Kidney (tissue), 14 donors: ENCODE data around the gene CDR2. TPM values are rescaled to one million over a fixed set of nuclear protein-coding genes. Genes with fewer than 3 reads are reported as not detected.
A peak's percentile ranks its signal among the peaks of the same experiment; 100 is the strongest.

ENCODE experiments used
- DNase-seq, 5 donors: peaks; one replicate each; pipeline ENCODE4 v3.0.0-alpha.2; 2013 to 2020
- FAIRE-seq: peaks from 2 replicates; lab custom pipeline; 2012; peaks lifted over from hg19 to GRCh38; lab: Jason Lieb, UNC
- H3K27ac ChIP-seq, 2 donors: one replicate each; pipeline ENCODE4 v1.7.0; 2013; ENCODE audit warnings: low read depth in 2 of 2, low read length in 2 of 2, inconsistent platforms in 1 of 2
- H3K27me3 ChIP-seq: one replicate; pipeline ENCODE4 v1.7.1; 2013; ENCODE audit warnings: low read length, inconsistent platforms; ENCODE audit not compliant: control insufficient read depth, insufficient read depth
- H3K36me3 ChIP-seq, 3 donors: one replicate each; pipeline versions ENCODE4 v1.7.0 to v1.7.1; 2013; ENCODE audit warnings: low read length in 3 of 3, control low read depth in 1 of 3, inconsistent platforms in 1 of 3; ENCODE audit not compliant: insufficient read depth in 3 of 3, control insufficient read depth in 2 of 3
- H3K4me1 ChIP-seq, 3 donors: one replicate each; pipeline versions ENCODE4 v1.7.0 to v1.7.1; 2013; ENCODE audit warnings: low read length in 3 of 3, inconsistent platforms in 1 of 3, low read depth in 1 of 3; ENCODE audit not compliant: control insufficient read depth in 2 of 3, insufficient read depth in 2 of 3
- H3K4me3 ChIP-seq, 3 donors: one replicate each; pipeline versions ENCODE4 v1.7.0 to v1.8.1; 2013; ENCODE audit warnings: low read length in 3 of 3, control low read depth in 1 of 3, inconsistent platforms in 1 of 3
- H3K9ac ChIP-seq, 3 donors: one replicate each; pipeline versions ENCODE4 v1.7.0 to v1.7.1; 2013; ENCODE audit warnings: low read length in 3 of 3, control low read depth in 1 of 3, inconsistent platforms in 1 of 3
- H3K9me3 ChIP-seq, 3 donors: one replicate each; pipeline versions ENCODE4 v1.7.0 to v1.7.1; 2013; ENCODE audit warnings: low read length in 3 of 3, control low read depth in 1 of 3, inconsistent platforms in 1 of 3; ENCODE audit not compliant: control insufficient read depth in 2 of 3, insufficient read depth in 1 of 3
- intact Hi-C: fragments of 100-400 bp; cut with DNase I; formaldehyde crosslinking; loops from one replicate; pipeline ENCODE4 v1.11.1; 2022
- polyA plus RNA-seq: library from polyadenylated mRNA; stranded (reverse); fragments of 350-450 nt; fragmentation: Illumina TruSeq; extraction: RNeasy Lipid Tissue Mini Kit (QIAGEN cat#74804); gene quantifications from one replicate; pipeline ENCODE4 v1.2.3, GENCODE V29; 2014; ENCODE audit warnings: low read depth, low replicate concordance; ENCODE audit not compliant: insufficient read depth
- total RNA-seq: library from RNA; stranded (reverse); fragmentation: NEBNext Ultra II Directional; extraction: Animal tissue kit (Norgen Biotek cat#: 25700); gene quantifications from one replicate; pipeline ENCODE4 v1.2.1, GENCODE V29; 2021
- TF ChIP-seq, protein P1 (sequence below): IDR thresholded peaks from 3 replicates; pipeline ENCODE4 v1.5.1; 2012; ENCODE audit warnings: mild to moderate bottlenecking, moderate library complexity, borderline replicate concordance; ENCODE audit not compliant: insufficient read depth; ENCODE audit errors: extremely low read depth
- donor health status: control.
- donor health status: control.
- donor health status: control.
- donor health status: control.
- donor health status: control.
- donor health status: DM: yes; HTN: yes; CAD: no.
- donor health status: Normal renal cell carcinoma (clear cell type).

Gene CDR2
- total and polyA plus RNA-seq, 2 donors from 2014 or later: 14.4 to 29.6 TPM

DNA sequence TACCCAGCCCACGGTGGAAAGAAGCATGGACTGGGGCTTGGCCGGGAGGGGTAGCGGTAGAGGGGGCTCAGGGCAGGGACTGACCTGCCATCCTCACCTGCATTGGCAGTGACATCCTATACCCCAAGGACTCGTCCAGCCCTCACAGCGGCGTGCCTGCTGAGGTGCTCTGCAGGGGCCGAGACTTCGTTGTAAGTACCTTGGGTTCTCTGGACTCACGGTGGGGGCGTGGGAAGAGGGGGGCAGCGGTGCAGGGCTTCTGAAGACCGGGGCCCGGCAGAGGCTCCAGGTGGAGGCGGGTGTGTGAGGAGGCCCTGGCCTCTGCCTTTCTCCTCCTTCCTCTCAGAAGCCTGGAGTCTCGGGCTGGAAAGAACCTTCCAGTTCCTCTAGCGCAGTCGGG is 51.7 kb downstream of the CDR2 start:
- no peaks in the 10 kb centered on the region for H3K9me3 ChIP-seq
- TF ChIP-seq, protein P1, sequence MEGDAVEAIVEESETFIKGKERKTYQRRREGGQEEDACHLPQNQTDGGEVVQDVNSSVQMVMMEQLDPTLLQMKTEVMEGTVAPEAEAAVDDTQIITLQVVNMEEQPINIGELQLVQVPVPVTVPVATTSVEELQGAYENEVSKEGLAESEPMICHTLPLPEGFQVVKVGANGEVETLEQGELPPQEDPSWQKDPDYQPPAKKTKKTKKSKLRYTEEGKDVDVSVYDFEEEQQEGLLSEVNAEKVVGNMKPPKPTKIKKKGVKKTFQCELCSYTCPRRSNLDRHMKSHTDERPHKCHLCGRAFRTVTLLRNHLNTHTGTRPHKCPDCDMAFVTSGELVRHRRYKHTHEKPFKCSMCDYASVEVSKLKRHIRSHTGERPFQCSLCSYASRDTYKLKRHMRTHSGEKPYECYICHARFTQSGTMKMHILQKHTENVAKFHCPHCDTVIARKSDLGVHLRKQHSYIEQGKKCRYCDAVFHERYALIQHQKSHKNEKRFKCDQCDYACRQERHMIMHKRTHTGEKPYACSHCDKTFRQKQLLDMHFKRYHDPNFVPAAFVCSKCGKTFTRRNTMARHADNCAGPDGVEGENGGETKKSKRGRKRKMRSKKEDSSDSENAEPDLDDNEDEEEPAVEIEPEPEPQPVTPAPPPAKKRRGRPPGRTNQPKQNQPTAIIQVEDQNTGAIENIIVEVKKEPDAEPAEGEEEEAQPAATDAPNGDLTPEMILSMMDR: no peak
- no peak overlapping the region for H3K4me3 ChIP-seq
- peaks cover 0 to 37% (median 8%) of the 10 kb centered on the region in 3 donors for H3K36me3 ChIP-seq
- DNase-seq (peak in 1 of 5 donors; percentile 17), FAIRE-seq (no peak)
- no peaks in the 10 kb centered on the region for H3K27me3 ChIP-seq
- peaks cover 0 to 4% (median 0%) of the 10 kb centered on the region in 3 donors for H3K4me1 ChIP-seq
- intact Hi-C loops: no loop called here
- no peak overlapping the region for H3K27ac ChIP-seq
- no peak overlapping the region for H3K9ac ChIP-seq

DNA sequence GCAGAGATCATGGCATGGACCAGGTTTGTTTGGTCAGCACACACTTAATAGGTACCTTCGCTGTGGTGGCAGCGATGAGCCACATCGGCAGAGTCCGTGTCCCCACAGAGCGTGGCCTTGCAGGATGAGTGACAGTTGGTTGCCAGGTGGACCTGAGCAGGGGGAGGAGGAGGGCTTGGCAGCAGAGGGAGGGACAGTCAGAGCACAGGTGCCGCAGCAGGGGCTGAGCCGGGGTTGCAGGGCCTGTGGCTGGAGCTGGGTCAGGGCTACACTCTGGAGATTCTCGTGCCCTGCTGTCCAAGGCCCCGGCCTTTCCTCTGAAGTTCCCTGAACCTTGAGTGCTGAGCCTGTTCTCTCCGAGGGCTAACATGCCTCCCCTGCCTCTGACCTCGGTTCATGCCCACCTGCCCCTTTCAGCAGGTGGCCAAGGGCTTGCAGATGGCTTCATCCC is 52.4 kb downstream of the CDR2 start:
- Histone ChIP-seq H3K27ac (no peak overlapping the region), H3K36me3 (peaks cover 0 to 37% (median 8%) of the 10 kb centered on the region in 3 donors)
- TF ChIP-seq, protein P1: no peak

DNA sequence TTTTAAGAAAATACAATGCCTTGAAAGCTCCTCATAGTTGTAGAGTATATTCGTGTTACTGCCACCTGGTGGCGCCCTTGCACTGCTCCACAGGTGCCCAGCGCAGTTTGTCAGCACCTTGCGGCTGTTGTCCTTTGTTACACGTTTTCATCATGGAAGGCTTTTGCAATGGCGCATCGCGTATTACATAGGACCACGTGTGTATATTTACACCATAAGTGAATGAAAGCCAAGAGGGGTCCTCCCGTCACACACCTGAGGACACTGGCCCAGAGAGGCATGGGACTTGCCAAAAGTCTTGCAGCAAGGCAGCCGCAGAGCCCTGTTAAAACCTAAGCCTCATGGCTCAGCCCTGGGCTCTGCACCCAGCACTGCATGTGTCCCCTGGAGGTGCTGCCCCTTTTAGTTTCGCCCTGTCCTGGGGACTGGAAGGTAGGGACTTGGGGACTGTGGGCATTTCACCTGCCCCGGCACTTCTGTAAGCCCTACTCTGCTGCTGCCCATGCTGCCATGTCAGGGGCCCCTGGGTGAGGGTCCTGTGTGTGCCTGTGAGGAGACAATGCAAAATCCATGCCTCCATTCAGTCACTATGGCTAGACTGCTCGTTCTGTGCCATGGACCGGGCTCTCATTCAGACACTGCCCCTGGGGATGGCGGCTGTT is 52.9 kb downstream of the CDR2 start:
- Histone ChIP-seq H3K27me3 (no peaks in the 10 kb centered on the region), H3K9ac (no peak overlapping the region), H3K27ac (no peak overlapping the region), H3K9me3 (no peaks in the 10 kb centered on the region), H3K4me1 (peaks cover 0 to 4% (median 0%) of the 10 kb centered on the region in 3 donors), H3K4me3 (no peak overlapping the region), H3K36me3 (peaks cover 0 to 32% (median 8%) of the 10 kb centered on the region in 3 donors)
- no peak for FAIRE-seq
- intact Hi-C loops: no loop called here
- peak in 4 of 5 donors; percentile 73 to 83 (median 81) for DNase-seq
- TF ChIP-seq, protein P1: peak; percentile 88

More for the DNA sequence above, 52.4 kb downstream of the CDR2 start:
- no peak for DNase-seq
- intact Hi-C loops: no loop called here
- H3K4me3 ChIP-seq: no peak overlapping the region
- H3K9me3 ChIP-seq: no peaks in the 10 kb centered on the region
- H3K4me1 ChIP-seq: peaks cover 0 to 4% (median 0%) of the 10 kb centered on the region in 3 donors
- H3K27me3 ChIP-seq: no peaks in the 10 kb centered on the region
- no peak for FAIRE-seq
- no peak overlapping the region for H3K9ac ChIP-seq
